CD4-positive, alpha-beta T cell treated with Interleukin-10 for 1 hour (primary cell): ENCODE measurements around the gene WIPF2.
"Not testable (repeated sequence)": the region's sequence is repeated elsewhere in the genome, so short reads cannot be mapped to it uniquely, and the experiment has no call there.

Experiments
- DNase-seq: peaks from one replicate; pipeline ENCODE4 v3.0.0-alpha.2; 2020

Gene WIPF2

DNA sequence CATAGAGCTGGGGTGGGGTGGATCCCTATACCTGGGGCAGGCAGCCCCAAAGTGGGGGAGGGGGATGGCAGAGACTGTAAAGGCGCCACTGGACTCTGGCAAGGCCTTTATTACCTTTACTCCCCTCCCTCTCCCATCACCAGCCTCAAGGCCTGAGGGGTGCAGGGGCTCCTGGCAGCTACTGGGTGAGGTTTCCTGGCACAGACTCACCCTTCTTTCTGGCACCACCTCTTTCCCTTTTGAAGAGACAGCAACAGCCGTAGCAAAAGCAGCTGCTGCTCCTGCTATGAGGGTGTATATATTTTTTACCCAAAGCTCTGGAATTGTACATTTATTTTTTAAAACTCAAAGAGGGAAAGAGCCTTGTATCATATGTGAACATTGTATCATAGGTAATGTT, 24.3 kb upstream of the WIPF2 start:
- DNase-seq = no peak

DNA sequence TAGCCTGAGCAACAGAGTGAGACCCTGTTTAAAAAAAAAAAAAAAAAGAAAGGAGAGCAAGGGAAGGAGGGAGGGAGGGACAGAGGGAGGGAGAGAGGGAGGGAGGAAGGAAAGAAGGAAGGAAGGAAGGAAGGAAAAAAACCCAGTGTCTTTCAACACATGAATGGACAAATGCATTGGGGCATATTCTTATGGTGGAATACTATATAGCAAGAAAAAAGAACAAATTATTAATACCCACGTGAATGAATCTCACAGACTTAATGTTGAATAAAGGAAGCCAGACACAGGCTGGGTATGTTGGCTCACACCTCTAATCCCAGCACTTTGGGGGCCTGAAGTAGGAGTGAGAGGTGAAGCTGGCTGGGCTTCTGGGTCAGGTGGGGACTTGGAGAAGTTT, 21.6 kb upstream of the WIPF2 start:
- no peak for DNase-seq

DNA sequence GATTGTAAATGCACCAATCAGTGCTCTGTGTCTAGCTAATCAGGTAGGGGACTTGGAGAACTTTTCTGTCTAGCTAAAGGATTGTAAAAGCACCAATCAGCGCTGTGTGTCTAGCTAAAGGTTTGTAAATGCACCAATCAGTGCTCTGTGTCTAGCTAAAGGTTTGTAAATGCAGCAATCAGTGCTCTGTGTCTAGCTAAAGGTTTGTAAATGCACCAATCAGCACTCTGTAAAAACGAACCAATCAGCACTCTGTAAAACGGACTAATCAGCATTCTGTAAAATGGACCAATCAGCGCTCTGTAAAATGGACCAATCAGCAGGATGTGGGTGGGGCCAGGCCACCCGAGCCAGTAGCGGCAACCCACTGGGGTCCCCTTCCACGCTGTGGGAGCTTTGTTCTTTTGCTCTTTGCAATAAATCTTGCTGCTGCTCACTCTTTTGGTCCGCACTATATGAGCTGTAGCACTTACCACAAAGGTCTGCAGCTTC, 21.1 kb upstream of the WIPF2 start:
- DNase-seq = peak; percentile 49

DNA sequence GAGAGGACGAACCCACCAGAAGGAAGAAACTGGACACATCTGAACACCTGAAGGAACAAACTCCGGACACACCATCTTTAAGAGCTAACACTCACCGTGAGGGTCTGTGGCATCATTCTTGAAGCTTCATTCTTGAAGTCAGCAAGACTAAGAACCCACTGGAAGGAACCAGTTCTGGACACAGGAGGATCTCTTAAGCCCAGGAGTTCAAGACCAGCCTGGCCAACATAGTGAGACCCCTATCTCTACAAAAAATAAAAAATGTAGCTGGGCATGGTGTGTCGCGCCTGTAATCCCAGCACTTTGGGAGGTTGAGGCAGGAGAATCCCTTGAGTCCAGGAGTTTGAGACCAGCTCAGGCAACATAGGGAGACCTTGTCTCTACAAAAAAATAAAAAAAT, 20.5 kb upstream of the WIPF2 start:
- DNase-seq = no peak

DNA sequence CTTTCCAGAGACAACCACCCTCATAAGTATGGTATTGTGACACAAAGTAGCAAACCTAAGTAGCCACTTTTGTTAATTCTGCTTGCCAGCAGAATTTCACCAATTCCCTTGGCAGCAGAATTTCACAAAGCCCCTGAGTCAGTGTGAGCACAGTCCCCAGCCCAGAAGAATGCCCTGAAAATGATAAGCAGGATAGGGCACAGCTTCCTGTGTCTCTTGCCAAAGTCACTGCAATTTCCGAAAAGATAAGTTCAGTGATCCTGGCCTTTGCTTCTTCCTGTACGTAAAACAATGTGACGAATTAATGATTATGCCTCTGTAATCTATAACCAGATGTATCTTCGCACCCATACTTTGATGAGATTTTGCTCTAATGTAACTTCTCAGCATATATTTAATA, 16.0 kb upstream of the WIPF2 start:
- DNase-seq = no peak

DNA sequence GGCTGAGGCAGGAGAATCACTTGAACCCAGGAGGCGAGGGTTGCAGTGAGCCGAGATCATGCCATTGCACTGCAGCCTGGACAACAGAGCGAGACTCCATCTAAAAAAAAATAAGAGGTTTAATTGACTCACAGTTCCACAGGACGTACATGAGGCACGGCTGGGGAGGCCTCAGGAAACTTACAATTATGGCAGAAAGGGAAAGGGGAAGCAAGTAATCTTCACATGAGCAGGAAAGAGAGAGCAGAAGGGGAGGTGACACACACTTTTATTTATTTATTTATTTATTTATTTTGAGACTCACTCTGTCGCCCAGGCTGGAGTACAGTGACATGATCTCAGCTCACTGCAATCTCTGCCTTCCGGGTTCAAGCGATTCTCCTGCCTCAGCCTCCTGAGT, 12.9 kb upstream of the WIPF2 start:
- not testable (repeated sequence) for DNase-seq

DNA sequence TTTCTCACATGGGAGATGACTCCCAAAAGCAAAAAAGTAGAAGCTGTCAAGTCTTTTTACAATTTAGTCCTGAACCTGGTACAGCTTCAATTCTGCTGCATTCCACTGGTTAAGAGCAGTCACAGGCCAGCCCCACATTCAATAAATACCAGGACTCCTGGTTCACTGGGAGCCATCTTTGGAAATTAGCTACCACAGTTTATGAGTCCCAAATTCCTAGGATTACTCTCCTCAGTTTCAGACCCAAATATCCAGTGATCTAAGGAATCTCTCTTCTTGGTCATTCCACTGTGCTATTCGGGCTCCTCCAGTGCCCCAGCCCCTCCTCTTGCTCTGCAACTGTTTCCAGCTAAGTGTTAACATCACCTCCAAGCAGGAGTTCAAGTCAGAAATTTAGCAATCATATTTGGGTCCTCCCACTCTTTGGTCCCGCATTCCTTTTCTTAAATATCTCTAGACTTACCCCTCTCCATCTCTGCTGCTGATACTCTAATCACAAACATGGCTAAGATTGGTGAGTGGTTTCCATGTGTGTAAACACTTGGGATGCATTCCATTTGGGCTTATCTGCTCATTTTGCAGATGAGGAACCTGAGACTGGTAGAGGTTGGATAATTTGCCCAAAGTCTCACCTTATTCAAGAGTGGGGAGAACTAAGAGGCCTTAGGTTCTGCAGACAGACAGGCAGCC, 9.6 kb upstream of the WIPF2 start:
- DNase-seq = no peak

DNA sequence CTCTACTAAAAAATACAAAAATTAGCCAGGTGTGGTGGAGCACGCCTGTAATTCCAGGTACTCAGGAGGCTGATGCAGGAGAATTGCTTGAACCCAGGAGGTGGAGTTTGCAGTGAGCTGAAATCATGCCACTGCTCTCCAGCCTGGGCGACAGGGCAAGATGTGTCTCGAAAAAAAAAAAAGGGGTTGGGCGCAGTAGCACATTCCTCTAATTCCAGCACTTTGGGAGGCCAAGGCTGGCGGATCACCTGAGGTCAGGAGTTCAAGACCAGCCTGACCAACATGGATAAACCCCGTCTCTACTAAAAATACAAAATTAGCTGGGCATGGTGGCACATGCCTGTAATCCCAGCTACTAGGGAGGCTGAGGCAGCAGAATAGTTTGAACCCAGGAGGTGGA, 5.2 kb upstream of the WIPF2 start:
- DNase-seq = not testable (repeated sequence)

DNA sequence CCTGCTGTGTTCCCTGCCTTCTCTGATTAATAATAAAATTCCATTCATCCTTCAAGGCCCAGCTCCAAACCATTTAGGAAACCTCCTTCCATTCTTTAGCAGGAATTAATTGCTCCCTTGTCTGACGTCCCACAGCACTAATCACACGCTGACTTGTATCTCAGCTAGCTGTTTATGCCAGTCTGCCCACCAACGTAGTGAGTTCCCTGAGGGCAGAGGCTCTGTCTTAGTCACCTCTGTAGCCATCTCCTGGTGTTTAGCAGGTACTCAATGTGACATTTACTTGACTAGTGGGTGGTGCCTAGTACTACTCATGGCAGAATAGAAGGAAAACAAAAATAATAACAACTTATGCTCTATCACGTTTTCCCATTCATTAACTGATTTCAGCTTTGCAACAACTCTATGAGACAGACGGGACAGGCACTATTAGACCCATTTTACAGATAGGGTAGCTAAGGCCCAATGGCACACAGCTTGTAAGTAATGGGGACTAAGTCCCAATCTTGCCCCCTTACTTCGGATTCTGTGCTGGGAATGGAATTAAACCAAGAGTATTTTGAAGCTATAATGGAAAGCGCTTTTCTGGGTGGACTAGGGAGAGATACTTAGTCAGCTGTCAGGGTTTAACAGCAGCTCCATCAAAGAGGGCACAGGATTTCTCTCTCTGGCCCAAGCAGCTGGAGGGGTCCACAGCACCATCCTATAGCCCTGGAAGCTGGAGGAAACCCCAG, 931 bp upstream of the WIPF2 start:
- DNase-seq = peak; percentile 21

DNA sequence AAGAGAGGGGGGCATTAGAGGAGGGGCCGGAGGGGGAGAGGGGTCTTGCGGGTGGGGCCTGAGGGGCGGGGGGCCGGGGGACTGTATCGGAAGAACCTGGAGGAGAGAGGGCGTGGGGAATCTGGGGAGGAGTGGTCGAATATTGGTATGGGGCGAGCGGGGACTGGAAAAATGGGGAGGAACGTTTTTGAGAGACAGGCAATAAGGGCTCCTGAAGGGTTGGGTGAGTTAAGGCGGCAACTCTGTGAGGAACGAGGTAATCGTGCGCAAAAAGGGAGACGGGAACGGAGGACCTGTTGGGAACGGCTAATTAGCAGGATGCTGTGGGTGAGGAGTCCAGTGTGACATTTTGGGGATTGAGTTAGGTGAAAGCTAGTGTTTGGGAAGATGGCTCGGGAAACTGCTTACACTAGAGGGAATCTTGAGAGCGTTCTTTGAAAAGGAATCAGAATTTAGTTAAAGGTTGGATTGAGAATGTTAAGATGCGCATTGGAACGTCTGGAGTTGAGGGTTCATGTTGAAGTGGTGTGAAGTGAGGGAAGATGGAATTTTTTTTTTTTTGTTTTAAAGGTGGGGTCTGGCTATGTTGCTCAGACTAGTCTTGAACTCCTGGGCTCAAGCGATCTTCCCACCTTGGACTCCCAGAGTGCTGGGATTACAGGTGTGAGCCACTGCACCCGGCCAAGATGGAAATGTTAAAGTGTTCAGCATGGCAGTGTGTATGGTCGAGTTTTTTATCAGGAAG, 662 bp downstream of the WIPF2 start:
- peak; percentile 34 for DNase-seq

DNA sequence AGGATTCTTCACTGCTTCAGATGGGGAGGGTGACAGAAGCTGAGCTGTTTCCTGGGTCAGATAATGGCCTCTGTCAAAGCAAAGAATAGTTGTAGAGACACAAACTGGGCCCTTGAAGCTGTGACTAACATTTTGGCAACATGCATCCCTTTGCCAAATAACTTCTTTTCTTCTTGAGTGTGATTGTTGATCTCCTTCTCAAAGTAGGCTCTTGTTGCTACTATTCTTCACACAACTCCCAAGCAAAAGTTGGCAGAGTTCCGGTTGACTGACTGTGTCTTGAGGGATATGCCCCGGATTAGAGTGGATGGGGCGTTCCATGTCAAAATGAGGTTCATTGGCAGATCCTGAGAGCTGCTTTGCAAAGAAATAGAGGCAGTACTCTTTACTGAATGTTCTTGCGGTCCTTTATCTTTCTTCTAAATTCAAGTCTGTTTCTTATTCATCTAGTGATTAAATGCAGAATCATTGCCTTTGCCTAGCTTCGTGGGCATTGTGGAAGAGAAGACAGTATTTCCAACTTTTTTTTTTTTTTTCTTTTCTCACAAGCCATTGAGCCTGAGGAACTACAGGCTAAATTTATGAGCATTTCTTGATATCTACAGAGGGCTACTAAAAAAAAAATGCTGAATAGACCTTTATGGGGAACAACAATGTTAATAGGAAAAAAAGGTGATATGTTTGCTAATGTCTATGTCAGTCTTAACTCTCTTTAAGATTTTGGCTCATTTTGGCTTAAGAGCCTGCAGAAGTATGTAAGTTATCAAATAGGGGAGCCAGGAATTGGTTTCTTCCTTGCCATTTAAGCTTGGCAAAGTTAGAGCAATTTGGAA, 5.8 kb downstream of the WIPF2 start:
- DNase-seq = no peak

DNA sequence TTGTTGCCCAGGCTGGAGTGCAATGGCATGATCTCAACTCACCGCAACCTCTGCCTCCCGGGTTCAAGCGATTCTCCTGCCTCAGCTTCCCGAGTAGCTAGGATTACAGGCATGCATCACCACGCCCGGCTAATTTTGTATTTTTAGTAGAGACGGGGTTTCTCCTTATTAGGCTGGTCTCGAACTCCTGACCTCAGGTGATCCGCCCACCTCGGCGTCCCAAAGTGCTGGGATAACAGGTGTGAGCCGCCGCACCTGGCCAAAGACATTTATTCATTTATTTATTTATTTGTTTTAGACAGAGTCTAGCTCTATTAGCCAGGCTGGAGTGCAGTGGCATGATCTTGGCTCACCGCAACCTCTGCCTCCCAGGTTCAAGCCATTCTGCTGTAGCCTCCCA, 10.0 kb downstream of the WIPF2 start:
- not testable (repeated sequence) for DNase-seq

DNA sequence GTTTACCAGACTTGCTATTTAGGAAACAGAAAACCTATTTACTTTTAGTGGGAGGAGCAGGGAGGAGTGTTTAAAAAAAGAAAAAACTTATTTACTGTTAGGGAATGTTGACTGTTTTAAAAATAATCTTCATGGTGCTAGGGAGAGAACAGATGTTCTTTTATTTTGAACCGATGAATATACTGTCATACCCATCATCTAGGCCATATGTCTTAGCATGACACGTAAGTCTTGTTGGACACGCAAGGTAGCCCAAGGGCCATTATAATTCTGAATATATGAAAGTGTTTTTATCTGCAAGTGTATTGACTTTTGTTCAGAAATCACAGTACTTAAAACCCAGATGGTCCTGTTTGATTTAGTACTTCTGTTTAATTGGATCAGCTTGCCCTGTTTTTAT, 11.6 kb downstream of the WIPF2 start:
- DNase-seq = no peak

DNA sequence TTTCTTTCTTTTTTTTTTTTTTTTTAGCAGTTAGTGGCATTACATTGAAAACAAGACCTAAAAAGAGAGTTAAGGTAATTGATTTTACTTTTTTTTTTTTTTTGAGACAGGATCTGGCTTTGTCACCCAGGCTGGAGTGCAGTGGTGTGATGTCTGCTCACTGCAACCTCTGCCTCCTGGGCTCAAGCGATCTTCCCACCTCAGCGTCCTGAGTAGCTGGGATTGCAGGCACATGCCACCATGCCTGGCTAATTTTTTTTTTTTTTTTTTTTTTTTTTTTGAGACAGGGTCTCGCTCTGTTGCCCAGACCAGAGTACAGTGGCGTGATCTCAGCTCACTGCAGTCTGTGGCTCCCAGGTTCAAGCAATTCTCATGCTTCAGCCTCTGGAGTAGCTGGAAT, 12.8 kb downstream of the WIPF2 start:
- not testable (repeated sequence) for DNase-seq

DNA sequence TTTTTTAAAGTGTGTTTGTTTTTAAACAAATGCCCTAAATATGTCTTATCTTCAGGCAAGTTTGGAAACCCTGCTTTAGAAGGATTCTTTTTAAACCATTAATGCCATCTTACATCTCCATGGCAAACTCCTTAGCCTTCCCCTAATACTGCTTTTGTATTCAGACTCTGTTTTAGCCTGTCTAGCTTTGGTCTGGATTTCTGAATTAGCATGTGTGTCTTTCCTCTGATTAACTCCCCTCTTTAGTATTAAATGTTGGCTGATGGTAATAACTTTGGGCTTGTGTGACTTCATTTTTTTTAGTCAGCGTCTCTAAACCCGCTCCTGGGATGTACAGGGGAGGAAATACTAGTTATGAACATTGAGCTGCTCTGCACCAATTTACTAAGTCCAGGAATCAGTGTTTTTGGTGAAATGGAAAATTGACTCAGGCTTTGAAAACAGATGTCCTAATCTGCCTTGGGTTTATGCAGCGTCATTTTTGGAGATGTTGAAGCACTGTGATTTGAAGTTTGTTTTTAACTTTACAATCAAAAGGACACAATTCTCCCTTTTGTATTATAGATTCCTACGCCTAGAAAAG, 22.2 kb downstream of the WIPF2 start:
- no peak for DNase-seq

DNA sequence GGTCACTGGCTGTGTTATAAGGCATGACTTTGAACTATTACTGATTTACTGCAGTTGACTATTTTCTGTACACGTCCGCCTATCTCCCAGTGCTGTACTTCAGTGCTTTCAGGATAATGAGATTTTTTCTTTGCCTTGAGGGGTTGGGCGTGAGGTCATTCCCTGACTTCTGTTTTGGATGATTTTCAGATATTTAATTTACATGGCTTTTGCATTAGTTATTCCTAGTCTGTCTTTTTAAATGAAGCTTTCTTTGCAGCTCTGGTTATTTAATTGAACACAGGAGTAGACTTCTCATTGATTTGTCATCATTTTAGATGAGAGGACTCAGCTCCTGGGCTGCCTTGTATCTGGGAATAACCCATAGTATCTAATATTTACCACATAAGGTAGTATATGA, 23.7 kb downstream of the WIPF2 start:
- no peak for DNase-seq

DNA sequence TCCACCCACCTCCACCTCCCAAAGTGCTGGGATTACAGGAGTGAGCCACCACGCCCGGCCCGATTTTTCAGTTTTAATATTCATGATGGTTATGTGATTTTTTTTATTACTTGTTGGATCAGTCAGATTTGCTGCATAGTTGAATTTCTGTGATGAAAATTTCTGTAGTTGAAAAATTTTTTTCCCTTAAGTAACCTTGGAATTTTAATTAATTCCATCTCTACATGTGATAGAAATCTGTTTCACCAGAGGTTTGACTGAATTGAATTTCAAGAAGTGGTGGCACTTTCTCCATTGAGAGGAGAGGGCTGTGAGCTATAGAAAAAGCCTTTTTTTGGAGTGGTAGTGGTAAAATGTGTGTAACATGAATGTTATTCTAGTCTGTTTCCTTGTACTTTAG, 24.7 kb downstream of the WIPF2 start:
- no peak for DNase-seq

DNA sequence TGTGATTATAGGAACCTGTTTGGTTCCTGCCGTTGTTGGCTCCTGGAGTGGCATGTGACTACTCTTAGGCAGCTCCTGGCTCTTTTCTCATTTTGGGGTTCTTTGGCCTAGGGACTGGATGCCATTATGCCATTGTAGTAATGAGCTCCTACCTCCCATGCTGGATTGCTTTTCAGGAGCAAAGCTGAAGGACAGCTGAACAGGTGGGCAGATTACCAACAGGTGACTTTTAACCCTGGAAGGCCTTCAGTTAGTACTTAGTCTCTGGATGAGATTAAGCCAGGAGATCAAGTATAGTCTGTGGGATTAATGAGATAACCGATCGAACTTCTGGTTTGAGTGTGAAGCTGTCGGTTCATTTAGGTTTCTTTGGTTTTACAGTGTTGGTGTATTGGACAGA, 25.2 kb downstream of the WIPF2 start:
- no peak for DNase-seq

DNA sequence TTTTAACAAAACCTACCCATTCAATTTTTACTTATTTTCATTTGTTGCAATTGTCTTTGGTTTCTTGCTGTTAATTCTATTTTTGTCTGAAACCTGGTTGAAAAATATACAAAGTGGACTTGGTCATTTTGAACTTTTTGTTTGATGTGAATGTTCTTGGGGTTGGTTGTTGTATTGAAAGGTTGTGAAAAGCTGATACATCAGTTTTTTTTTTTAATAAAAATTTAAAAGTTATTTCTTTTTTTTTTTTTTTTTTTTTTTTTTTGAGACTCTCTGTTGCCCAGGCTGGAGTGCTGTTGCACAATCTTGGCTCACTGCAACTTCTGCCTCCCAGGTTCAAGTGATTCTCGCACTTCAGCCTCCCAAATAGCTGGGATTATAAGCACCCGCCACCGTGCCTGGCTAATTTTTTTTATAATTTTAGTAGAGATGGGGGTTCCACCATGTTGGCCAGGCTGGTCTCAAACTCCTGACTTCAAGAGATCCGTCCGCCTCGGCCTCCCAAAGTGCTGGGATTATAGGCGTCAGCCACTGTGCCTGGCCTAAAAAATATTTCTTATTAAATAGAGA, 28.9 kb downstream of the WIPF2 start:
- no peak for DNase-seq

DNA sequence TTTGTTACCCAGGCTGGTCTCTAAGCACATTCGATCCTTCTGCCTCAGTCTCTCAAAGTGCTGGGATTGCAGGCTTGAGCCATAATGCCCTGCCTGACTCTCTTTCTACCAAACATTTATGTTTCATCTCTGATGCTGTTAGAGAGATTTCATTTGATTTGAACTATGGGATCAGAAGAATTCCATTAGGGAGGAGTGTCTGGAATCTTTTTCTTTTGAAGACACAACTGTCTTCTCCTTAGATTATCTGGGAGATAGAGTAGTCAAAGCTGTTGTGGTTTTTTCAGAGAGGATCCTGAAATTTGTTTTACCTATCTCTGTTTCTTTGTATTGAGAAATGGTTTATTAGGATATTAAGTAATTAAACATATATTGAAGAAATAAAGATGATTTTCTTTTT, 29.4 kb downstream of the WIPF2 start:
- DNase-seq = no peak

DNA sequence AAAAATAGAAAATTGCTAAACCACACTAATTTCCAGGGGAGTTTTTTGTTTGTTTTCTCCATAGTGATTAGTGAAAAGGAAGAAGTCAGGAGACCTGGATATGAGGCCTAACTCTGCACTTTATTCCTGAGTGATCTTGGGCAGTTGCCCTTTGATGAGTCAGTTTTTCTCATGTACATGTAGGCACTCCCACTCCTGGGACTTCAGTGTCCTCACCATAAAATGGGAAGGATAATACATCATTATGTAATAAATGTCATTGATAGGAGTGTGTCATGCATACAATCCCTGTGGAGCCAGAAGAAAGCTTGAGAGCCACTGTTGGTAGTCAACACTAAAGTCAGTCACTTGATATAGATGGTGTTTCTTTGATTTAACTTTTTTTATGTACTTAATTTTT, 32.5 kb downstream of the WIPF2 start:
- no peak for DNase-seq

DNA sequence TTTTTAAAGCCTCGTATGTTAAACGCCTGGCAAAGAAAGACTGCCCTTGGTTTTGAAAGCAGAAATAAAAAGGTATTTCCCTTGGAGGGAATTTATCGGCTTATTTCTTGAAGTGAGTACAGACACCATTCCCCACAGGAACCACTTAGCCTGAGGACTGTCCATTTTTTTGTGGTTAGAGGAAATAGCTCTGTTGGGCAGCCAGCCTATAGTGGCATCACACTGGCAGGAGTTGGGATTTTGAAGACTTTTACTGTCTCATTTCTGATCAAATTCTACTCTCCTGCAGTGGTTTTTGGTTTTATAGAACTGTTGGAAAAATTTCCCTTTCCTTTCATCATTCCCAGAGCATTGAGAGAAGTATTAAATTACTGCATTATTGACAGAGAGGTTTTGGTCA, 34.5 kb downstream of the WIPF2 start:
- no peak for DNase-seq
